ENCODE data around the gene L3MBTL3. TPM values are rescaled to one million over a fixed set of nuclear protein-coding genes. Genes with fewer than 3 reads are reported as not detected.
A peak's percentile ranks its signal among the peaks of the same experiment; 100 is the strongest.

Gene L3MBTL3
- 1 to 10 TPM; 3.1 to 6.7 (median 3.6) TPM for total RNA-seq

DNA sequence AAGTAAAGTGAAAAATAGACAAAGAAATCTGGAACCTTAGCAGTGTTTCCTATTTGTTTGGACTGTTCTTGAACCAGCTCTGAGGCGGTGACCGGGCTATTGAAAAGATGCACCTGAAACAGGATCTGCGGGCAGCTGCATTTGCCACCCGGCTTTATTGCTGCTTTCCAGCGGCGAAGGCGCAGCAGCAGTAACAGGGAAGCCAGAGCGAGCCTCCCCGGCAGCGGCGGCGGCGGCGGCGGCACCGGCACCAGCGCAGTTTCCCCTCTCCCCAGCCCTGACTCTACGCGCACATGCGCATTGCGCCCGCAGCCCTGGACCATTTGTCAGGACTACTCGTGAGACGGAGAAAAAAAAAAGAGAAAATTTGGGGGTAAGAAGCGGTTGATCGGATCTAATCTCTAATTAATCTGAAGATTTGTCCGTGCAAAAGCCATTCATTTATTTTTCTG lies at the start of gene L3MBTL3:
L3MBTL3 (plus strand) TSS at position 290 of the 452 bp plus-strand sequence. CDS start 24,119 bp downstream, outside the sequence.
- WGBS: 3% methylated on average over 10 of the region's 27 CpGs
- peak within 1 kb of the TSS; percentile 69 to 81 (median 78) for H3K27ac ChIP-seq (replicated peaks in 1 of 4)
- H3K27me3 ChIP-seq: no peaks in the 10 kb centered on the region
- H3K4me1 ChIP-seq: peaks cover 0 to 10% (median 7%) of the 10 kb centered on the region in 4 donors
- no peaks in the 10 kb centered on the region for H3K9me3 ChIP-seq
- H3K4me3 ChIP-seq: peak within 1 kb of the TSS; percentile 68 to 93 (median 84)
- TF ChIP-seq EP300 (IDR thresholded peaks at IDR 0.05) (no peak), POLR2AphosphoS5 (IDR thresholded peaks at IDR 0.05) (peak in 1 of 2 donors; percentile 61), POLR2A (IDR thresholded peaks at IDR 0.05; ENCODE audit: low read depth) (no peak)
- TF ChIP-seq, protein P1, sequence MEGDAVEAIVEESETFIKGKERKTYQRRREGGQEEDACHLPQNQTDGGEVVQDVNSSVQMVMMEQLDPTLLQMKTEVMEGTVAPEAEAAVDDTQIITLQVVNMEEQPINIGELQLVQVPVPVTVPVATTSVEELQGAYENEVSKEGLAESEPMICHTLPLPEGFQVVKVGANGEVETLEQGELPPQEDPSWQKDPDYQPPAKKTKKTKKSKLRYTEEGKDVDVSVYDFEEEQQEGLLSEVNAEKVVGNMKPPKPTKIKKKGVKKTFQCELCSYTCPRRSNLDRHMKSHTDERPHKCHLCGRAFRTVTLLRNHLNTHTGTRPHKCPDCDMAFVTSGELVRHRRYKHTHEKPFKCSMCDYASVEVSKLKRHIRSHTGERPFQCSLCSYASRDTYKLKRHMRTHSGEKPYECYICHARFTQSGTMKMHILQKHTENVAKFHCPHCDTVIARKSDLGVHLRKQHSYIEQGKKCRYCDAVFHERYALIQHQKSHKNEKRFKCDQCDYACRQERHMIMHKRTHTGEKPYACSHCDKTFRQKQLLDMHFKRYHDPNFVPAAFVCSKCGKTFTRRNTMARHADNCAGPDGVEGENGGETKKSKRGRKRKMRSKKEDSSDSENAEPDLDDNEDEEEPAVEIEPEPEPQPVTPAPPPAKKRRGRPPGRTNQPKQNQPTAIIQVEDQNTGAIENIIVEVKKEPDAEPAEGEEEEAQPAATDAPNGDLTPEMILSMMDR (IDR thresholded peaks at IDR 0.05): peak in 1 of 3 experiments; percentile 3
- intact Hi-C loops (cut with DNase I): loop anchor here (5.0 kb wide), 1 partner anchor 126 kb away; no protein-coding TSS in a partner anchor
- DNase-seq (ENCODE audit: extremely low spot score): peak; percentile 94
- no peaks in the 10 kb centered on the region for H3K36me3 ChIP-seq

DNA sequence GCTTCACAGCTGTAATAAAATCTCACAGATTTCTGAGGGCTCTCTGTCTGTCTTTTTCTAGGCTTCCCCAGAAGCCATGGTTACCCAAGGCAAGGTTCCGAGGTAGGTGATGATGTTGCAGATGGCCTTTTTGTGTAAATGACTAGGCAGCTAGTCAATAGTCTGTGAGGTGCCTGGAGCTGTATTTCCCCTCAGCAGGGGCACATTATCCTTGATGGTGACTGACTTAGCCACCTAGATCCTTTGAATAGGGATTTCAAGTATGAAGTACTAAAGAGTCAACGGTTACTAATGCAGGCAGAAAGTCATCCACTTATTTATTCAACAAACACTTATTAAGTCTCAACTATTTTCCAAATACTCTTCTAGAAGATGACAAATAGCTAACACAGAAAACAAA lies 49.3 kb upstream of the L3MBTL3 start:
- DNase-seq (ENCODE audit: extremely low spot score): no peak
- no peaks in the 10 kb centered on the region for H3K9me3 ChIP-seq
- no peaks in the 10 kb centered on the region for H3K4me1 ChIP-seq
- H3K27me3 ChIP-seq: no peaks in the 10 kb centered on the region
- H3K36me3 ChIP-seq: no peaks in the 10 kb centered on the region
- no peak overlapping the region for H3K4me3 ChIP-seq
- 96% methylated on average over 2 of the region's 2 CpGs for WGBS
- no peak overlapping the region for H3K27ac ChIP-seq (replicated peaks in 1 of 4)
- intact Hi-C loops (cut with DNase I): no loop called here
- TF ChIP-seq EP300 (IDR thresholded peaks at IDR 0.05) (no peak), POLR2A (IDR thresholded peaks at IDR 0.05; ENCODE audit: low read depth) (no peak), POLR2AphosphoS5 (IDR thresholded peaks at IDR 0.05) (no peak)
- TF ChIP-seq, protein P1 (IDR thresholded peaks at IDR 0.05): no peak

DNA sequence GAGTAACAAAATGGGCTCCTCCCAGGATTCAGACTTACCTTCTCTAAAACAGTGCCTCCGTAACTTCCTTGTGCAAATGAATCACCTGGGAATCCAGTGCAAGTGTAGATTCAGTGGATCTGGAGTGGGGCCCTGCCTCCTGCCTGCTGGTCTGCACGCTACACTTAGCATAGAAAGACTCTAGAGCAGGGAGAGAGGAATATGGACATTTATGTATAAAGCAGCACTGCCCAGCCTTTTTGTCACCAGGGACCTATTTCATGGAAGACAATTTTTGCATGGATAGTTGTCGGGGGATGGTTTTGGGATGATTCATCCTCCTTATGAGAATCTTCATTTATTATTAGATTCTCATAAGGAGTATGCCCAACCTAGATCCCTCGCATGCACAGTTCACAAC lies 42.3 kb upstream of the L3MBTL3 start:
- intact Hi-C loops (cut with DNase I): no loop called here
- Histone ChIP-seq H3K4me1 (no peaks in the 10 kb centered on the region), H3K36me3 (no peaks in the 10 kb centered on the region), H3K9me3 (peaks cover 0 to 19% (median 13%) of the 10 kb centered on the region in 4 donors), H3K27ac (replicated peaks in 1 of 4) (no peak overlapping the region), H3K4me3 (no peak overlapping the region), H3K27me3 (no peaks in the 10 kb centered on the region)
- TF ChIP-seq POLR2A (IDR thresholded peaks at IDR 0.05; ENCODE audit: low read depth) (no peak), EP300 (IDR thresholded peaks at IDR 0.05) (no peak), POLR2AphosphoS5 (IDR thresholded peaks at IDR 0.05) (no peak)
- TF ChIP-seq, protein P1 (IDR thresholded peaks at IDR 0.05): no peak
- 93% methylated on average over 4 of the region's 4 CpGs for WGBS
- no peak for DNase-seq (ENCODE audit: extremely low spot score)

DNA sequence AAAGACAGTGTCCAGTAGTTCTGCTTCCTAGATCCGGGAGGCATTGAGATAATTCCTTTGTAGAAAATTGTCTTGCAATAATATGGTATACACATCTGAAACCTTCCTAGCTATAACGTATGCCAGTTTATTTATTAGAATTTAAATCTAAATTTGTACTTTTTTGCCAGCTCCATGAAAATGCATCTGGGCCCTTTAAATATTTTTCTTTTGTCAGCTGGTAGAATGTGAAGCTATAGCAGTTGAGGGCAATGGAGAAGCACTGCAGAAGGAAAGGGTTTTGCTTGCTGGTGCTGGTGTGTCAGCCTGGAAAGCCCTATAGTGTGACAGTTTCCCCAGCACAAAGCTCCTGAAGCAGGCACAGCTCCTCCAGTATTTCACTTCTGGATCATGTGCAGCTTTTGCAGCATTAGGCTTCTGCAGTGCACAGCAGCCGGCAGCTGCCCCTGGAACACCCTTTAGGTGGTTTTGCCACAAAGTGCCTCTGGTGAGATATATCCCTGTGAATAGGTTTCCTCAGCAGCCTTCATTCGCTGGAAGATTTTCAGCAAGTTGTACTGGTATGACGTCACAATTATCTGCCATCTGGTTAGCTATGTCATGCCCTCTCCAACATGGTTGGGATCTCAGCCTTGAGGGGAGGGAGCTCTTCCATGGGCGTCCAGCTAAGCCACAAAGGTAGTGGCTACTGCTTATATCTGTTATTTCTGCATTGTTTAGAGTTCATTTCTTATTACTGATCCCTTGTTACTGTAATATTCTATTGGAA lies 40.0 kb upstream of the L3MBTL3 start:
- no peak for DNase-seq (ENCODE audit: extremely low spot score)
- 90% methylated on average over 5 of the region's 6 CpGs for WGBS
- Histone ChIP-seq H3K36me3 (no peaks in the 10 kb centered on the region), H3K27me3 (no peaks in the 10 kb centered on the region), H3K27ac (replicated peaks in 1 of 4) (no peak overlapping the region), H3K9me3 (peaks cover 0 to 19% (median 13%) of the 10 kb centered on the region in 4 donors), H3K4me1 (no peaks in the 10 kb centered on the region), H3K4me3 (no peak overlapping the region)
- intact Hi-C loops (cut with DNase I): no loop called here
- TF ChIP-seq, protein P1 (IDR thresholded peaks at IDR 0.05): no peak
- TF ChIP-seq POLR2AphosphoS5 (IDR thresholded peaks at IDR 0.05) (no peak), EP300 (IDR thresholded peaks at IDR 0.05) (no peak), POLR2A (IDR thresholded peaks at IDR 0.05; ENCODE audit: low read depth) (no peak)

All from esophagus muscularis mucosa (tissue), 4 donors.